ENCODE measurements around the gene KLHL22. TPM values are rescaled to one million over a fixed set of nuclear protein-coding genes. Genes with fewer than 3 reads are reported as not detected.
"Not testable (repeated sequence)": the region's sequence is repeated elsewhere in the genome, so short reads cannot be mapped to it uniquely, and the experiment has no call there.

KLHL22 gene
- polyA plus RNA-seq, 4 donors = 5.9 to 15.1 (median 8.6) TPM

DNA sequence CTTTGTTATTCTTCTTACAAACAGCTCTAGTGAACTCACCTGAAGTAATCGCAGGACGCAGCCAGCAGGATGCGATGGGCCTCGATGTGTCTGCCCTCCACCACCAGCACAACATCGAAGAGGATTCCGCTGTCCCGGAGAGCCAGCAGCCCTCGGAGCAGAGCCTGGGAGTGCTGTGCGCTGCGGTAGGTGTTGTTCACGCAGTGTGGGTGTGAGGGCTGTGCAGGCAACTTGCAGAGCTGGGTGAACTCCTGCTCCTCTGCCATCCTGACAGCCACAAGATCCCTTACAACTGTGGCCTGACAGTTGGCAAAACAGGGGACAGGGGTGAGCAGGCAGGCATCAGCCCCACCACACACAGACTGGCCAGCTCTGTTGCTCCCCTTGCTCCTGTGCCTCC, 6.6 kb downstream of the KLHL22 start:
- Histone ChIP-seq H3K36me3 (ENCODE audit: control insufficient read depth in 3 of 3, insufficient read depth in 2 of 3, low read depth in 1 of 3, low read length in 3 of 3) (peaks cover 0 to 15% (median 0%) of the 10 kb centered on the region in 3 donors), H3K9me3 (ENCODE audit: control insufficient read depth in 2 of 2, insufficient read depth in 1 of 2, low read depth in 1 of 2, low read length in 1 of 2) (no peaks in the 10 kb centered on the region), H3K27ac (ENCODE audit: low read depth in 1 of 3, low read length in 2 of 3) (no peak overlapping the region), H3K4me3 (ENCODE audit: low read depth in 1 of 3, low read length in 3 of 3) (no peak overlapping the region), H3K27me3 (ENCODE audit: control insufficient read depth in 3 of 3, insufficient read depth in 3 of 3, low read length in 3 of 3) (no peaks in the 10 kb centered on the region), H3K4me1 (ENCODE audit: control insufficient read depth in 3 of 3, insufficient read depth in 2 of 3, low read depth in 1 of 3, low read length in 2 of 3) (no peaks in the 10 kb centered on the region)
- DNase-seq (no peak), FAIRE-seq (no peak)
- WGBS, 3 donors = 89 to 96% (median 95%) methylated on average over 11 of the region's 11 CpGs

DNA sequence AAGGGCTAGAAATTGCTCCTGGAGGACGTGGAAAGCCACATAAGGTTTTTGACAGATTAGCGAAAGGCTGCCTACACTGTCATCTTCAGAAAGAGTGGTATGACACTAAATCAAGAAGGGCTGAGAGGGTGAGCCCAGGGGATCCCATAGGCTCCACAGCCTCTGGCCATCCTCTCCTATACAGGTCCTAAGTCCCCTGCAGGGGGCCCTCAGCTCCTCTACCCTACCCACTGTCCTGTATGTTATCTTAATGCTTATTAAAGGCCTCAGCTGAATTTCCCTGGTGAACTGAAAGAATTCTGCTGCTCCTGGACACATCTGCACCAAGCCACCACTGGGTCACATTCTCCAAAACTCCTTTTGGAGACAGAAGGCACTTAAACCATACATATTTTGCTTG, 7.9 kb downstream of the KLHL22 start:
- FAIRE-seq = no peak
- WGBS, 3 donors = 94 to 100% (median 94%) methylated on average over 2 of the region's 2 CpGs

GRCh38 chr22:20486229-20486628, 9.4 kb downstream of the KLHL22 start:
- 86 to 94% (median 93%) methylated on average over 2 of the region's 2 CpGs for WGBS, 3 donors
- H3K4me1 ChIP-seq (ENCODE audit: control insufficient read depth in 3 of 3, insufficient read depth in 2 of 3, low read depth in 1 of 3, low read length in 2 of 3) = no peaks in the 10 kb centered on the region

More for the DNA sequence above, 7.9 kb downstream of the KLHL22 start:
- Histone ChIP-seq H3K4me1 (ENCODE audit: control insufficient read depth in 3 of 3, insufficient read depth in 2 of 3, low read depth in 1 of 3, low read length in 2 of 3) (no peaks in the 10 kb centered on the region), H3K27me3 (ENCODE audit: control insufficient read depth in 3 of 3, insufficient read depth in 3 of 3, low read length in 3 of 3) (no peaks in the 10 kb centered on the region), H3K9me3 (ENCODE audit: control insufficient read depth in 2 of 2, insufficient read depth in 1 of 2, low read depth in 1 of 2, low read length in 1 of 2) (no peaks in the 10 kb centered on the region), H3K36me3 (ENCODE audit: control insufficient read depth in 3 of 3, insufficient read depth in 2 of 3, low read depth in 1 of 3, low read length in 3 of 3) (peaks cover 0 to 22% (median 0%) of the 10 kb centered on the region in 3 donors), H3K27ac (ENCODE audit: low read depth in 1 of 3, low read length in 2 of 3) (no peak overlapping the region), H3K4me3 (ENCODE audit: low read depth in 1 of 3, low read length in 3 of 3) (no peak overlapping the region)
- no peak for DNase-seq

GRCh38 chr22:20484948-20485683, 10.5 kb downstream of the KLHL22 start:
- 89 to 95% (median 93%) methylated on average over 4 of the region's 4 CpGs for WGBS, 3 donors
- Histone ChIP-seq H3K4me3 (ENCODE audit: low read depth in 1 of 3, low read length in 3 of 3) (no peak overlapping the region), H3K36me3 (ENCODE audit: control insufficient read depth in 3 of 3, insufficient read depth in 2 of 3, low read depth in 1 of 3, low read length in 3 of 3) (peaks cover 0 to 22% (median 0%) of the 10 kb centered on the region in 3 donors), H3K4me1 (ENCODE audit: control insufficient read depth in 3 of 3, insufficient read depth in 2 of 3, low read depth in 1 of 3, low read length in 2 of 3) (no peaks in the 10 kb centered on the region), H3K27ac (ENCODE audit: low read depth in 1 of 3, low read length in 2 of 3) (no peak overlapping the region), H3K27me3 (ENCODE audit: control insufficient read depth in 3 of 3, insufficient read depth in 3 of 3, low read length in 3 of 3) (no peaks in the 10 kb centered on the region), H3K9me3 (ENCODE audit: control insufficient read depth in 2 of 2, insufficient read depth in 1 of 2, low read depth in 1 of 2, low read length in 1 of 2) (no peaks in the 10 kb centered on the region)
- no peak for FAIRE-seq
- DNase-seq = no peak

More at GRCh38 chr22:20486229-20486628, 9.4 kb downstream of the KLHL22 start:
- Histone ChIP-seq H3K36me3 (ENCODE audit: control insufficient read depth in 3 of 3, insufficient read depth in 2 of 3, low read depth in 1 of 3, low read length in 3 of 3) (peaks cover 0 to 22% (median 0%) of the 10 kb centered on the region in 3 donors), H3K27ac (ENCODE audit: low read depth in 1 of 3, low read length in 2 of 3) (no peak overlapping the region), H3K27me3 (ENCODE audit: control insufficient read depth in 3 of 3, insufficient read depth in 3 of 3, low read length in 3 of 3) (no peaks in the 10 kb centered on the region), H3K4me3 (ENCODE audit: low read depth in 1 of 3, low read length in 3 of 3) (no peak overlapping the region), H3K9me3 (ENCODE audit: control insufficient read depth in 2 of 2, insufficient read depth in 1 of 2, low read depth in 1 of 2, low read length in 1 of 2) (no peaks in the 10 kb centered on the region)
- no peak for FAIRE-seq
- no peak for DNase-seq

DNA sequence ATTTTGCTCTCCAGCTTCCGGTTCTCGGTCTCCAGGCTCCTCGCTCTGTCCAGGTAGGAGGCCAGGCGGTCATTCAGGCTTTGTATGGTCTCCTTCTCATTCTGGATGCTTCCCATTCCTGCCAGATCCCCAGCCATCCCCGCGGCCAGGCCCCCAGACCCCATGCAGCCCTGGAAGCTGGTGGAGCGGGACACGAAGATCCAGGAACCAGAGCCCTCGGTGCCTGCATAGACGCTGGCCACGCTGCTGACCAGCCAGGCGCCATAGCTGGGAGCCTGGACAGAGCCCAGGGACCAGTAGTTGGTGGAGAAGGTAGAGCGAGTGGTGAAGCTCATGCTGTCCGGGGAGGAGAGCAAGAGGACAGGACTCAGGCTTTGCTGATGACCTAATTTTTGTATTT, 11.8 kb downstream of the KLHL22 start:
- 95 to 96% (median 96%) methylated on average over 14 of the region's 14 CpGs for WGBS, 3 donors
- Histone ChIP-seq H3K4me3 (ENCODE audit: low read depth in 1 of 3, low read length in 3 of 3) (no peak overlapping the region), H3K27me3 (ENCODE audit: control insufficient read depth in 3 of 3, insufficient read depth in 3 of 3, low read length in 3 of 3) (no peaks in the 10 kb centered on the region), H3K4me1 (ENCODE audit: control insufficient read depth in 3 of 3, insufficient read depth in 2 of 3, low read depth in 1 of 3, low read length in 2 of 3) (no peaks in the 10 kb centered on the region), H3K27ac (ENCODE audit: low read depth in 1 of 3, low read length in 2 of 3) (no peak overlapping the region), H3K9me3 (ENCODE audit: control insufficient read depth in 2 of 2, insufficient read depth in 1 of 2, low read depth in 1 of 2, low read length in 1 of 2) (no peaks in the 10 kb centered on the region), H3K36me3 (ENCODE audit: control insufficient read depth in 3 of 3, insufficient read depth in 2 of 3, low read depth in 1 of 3, low read length in 3 of 3) (peaks cover 0 to 18% (median 0%) of the 10 kb centered on the region in 3 donors)
- FAIRE-seq (no peak), DNase-seq (no peak)

GRCh38 chr22:20483143-20483506, 12.5 kb downstream of the KLHL22 start:
- H3K4me1 ChIP-seq (ENCODE audit: control insufficient read depth in 3 of 3, insufficient read depth in 2 of 3, low read depth in 1 of 3, low read length in 2 of 3); H3K4me3 ChIP-seq (ENCODE audit: low read depth in 1 of 3, low read length in 3 of 3); H3K27ac ChIP-seq (ENCODE audit: low read depth in 1 of 3, low read length in 2 of 3); DNase-seq; H3K27me3 ChIP-seq (ENCODE audit: control insufficient read depth in 3 of 3, insufficient read depth in 3 of 3, low read length in 3 of 3); H3K9me3 ChIP-seq (ENCODE audit: control insufficient read depth in 2 of 2, insufficient read depth in 1 of 2, low read depth in 1 of 2, low read length in 1 of 2); FAIRE-seq: not testable (repeated sequence)
- peaks cover 0 to 14% (median 0%) of the 10 kb centered on the region in 3 donors for H3K36me3 ChIP-seq (ENCODE audit: control insufficient read depth in 3 of 3, insufficient read depth in 2 of 3, low read depth in 1 of 3, low read length in 3 of 3)
- WGBS, 3 donors = 96 to 98% (median 97%) methylated on average over 7 of the region's 7 CpGs

- no peak for DNase-seq
- Histone ChIP-seq H3K9me3 (ENCODE audit: control insufficient read depth in 2 of 2, insufficient read depth in 1 of 2, low read depth in 1 of 2, low read length in 1 of 2) (no peaks in the 10 kb centered on the region), H3K4me1 (ENCODE audit: control insufficient read depth in 3 of 3, insufficient read depth in 2 of 3, low read depth in 1 of 3, low read length in 2 of 3) (no peaks in the 10 kb centered on the region), H3K4me3 (ENCODE audit: low read depth in 1 of 3, low read length in 3 of 3) (no peak overlapping the region), H3K36me3 (ENCODE audit: control insufficient read depth in 3 of 3, insufficient read depth in 2 of 3, low read depth in 1 of 3, low read length in 3 of 3) (peaks cover 0 to 7% (median 0%) of the 10 kb centered on the region in 3 donors), H3K27me3 (ENCODE audit: control insufficient read depth in 3 of 3, insufficient read depth in 3 of 3, low read length in 3 of 3) (no peaks in the 10 kb centered on the region), H3K27ac (ENCODE audit: low read depth in 1 of 3, low read length in 2 of 3) (no peak overlapping the region)
- WGBS, 3 donors = 96 to 97% (median 97%) methylated on average over 1 of the region's 1 CpG
- FAIRE-seq = no peak
These were observed 15.9 kb downstream of the KLHL22 start for GRCh38 chr22:20479612-20480196.

GRCh38 chr22:20478059-20478458, 17.5 kb downstream of the KLHL22 start:
- not testable (repeated sequence) for FAIRE-seq; H3K27ac ChIP-seq (ENCODE audit: low read depth in 1 of 3, low read length in 2 of 3); H3K36me3 ChIP-seq (ENCODE audit: control insufficient read depth in 3 of 3, insufficient read depth in 2 of 3, low read depth in 1 of 3, low read length in 3 of 3); H3K9me3 ChIP-seq (ENCODE audit: control insufficient read depth in 2 of 2, insufficient read depth in 1 of 2, low read depth in 1 of 2, low read length in 1 of 2); H3K4me1 ChIP-seq (ENCODE audit: control insufficient read depth in 3 of 3, insufficient read depth in 2 of 3, low read depth in 1 of 3, low read length in 2 of 3); H3K27me3 ChIP-seq (ENCODE audit: control insufficient read depth in 3 of 3, insufficient read depth in 3 of 3, low read length in 3 of 3); H3K4me3 ChIP-seq (ENCODE audit: low read depth in 1 of 3, low read length in 3 of 3); DNase-seq
- WGBS, 3 donors = 94 to 96% (median 96%) methylated on average over 6 of the region's 6 CpGs

Measured in small intestine (tissue), 7 donors.